Measurements from ENCODE around the gene GIPR. TPM values are rescaled to one million over a fixed set of nuclear protein-coding genes. Genes with fewer than 3 reads are reported as not detected.

GIPR gene
- polyA plus RNA-seq, 1 donor, result 0.85 TPM

GRCh38 chr19:45730368-45731288 lies 62.6 kb downstream of the GIPR start, which contains the start of gene FBXO46:
Gene FBXO46, minus strand, starts transcription at chr19:45730896. Its CDS starts 17,401 bp downstream, at chr19:45713495.
- DNase-seq, result peak; percentile 97

Other genes starting within 250 kb of the GIPR start
- gene ERCC1, start 244.3 kb upstream of the GIPR start, polyA plus RNA-seq (ENCODE audit: insufficient read length), result 73.9 TPM
- gene FOSB, start 200.2 kb upstream of the GIPR start, polyA plus RNA-seq (ENCODE audit: insufficient read length), result 95.9 TPM
- 8.1 TPM for gene RTN2, start 171.2 kb upstream of the GIPR start, polyA plus RNA-seq (ENCODE audit: insufficient read length)
- gene PPM1N, start 169.8 kb upstream of the GIPR start, polyA plus RNA-seq (ENCODE audit: insufficient read length), result 0.27 TPM
- 49.3 TPM for gene VASP, start 160.7 kb upstream of the GIPR start, polyA plus RNA-seq (ENCODE audit: insufficient read length)
- 11.2 TPM for gene OPA3, start 83.4 kb upstream of the GIPR start, polyA plus RNA-seq (ENCODE audit: insufficient read length)
- 5.2 TPM for gene GPR4, start 66.0 kb upstream of the GIPR start, polyA plus RNA-seq (ENCODE audit: insufficient read length)
- 23.0 TPM for gene EML2, start 28.8 kb upstream of the GIPR start, polyA plus RNA-seq (ENCODE audit: insufficient read length)
- 253 TPM for gene SNRPD2, start 23.7 kb downstream of the GIPR start, polyA plus RNA-seq (ENCODE audit: insufficient read length)
- gene QPCTL, start 24.4 kb downstream of the GIPR start, polyA plus RNA-seq (ENCODE audit: insufficient read length), result 9.6 TPM
- 16.3 TPM for gene FBXO46, start 62.7 kb downstream of the GIPR start, polyA plus RNA-seq (ENCODE audit: insufficient read length)
- not detected for gene MEIOSIN, start 65.2 kb downstream of the GIPR start, polyA plus RNA-seq (ENCODE audit: insufficient read length)
- gene SIX5, start 101.0 kb downstream of the GIPR start, polyA plus RNA-seq (ENCODE audit: insufficient read length), result 12.2 TPM
- gene DMPK, start 114.3 kb downstream of the GIPR start, polyA plus RNA-seq (ENCODE audit: insufficient read length), result 71.9 TPM
- gene DMWD, start 124.6 kb downstream of the GIPR start, polyA plus RNA-seq (ENCODE audit: insufficient read length), result 36.6 TPM
- not detected for gene RSPH6A, start 147.1 kb downstream of the GIPR start, polyA plus RNA-seq (ENCODE audit: insufficient read length)
- gene SYMPK, start 194.9 kb downstream of the GIPR start, polyA plus RNA-seq (ENCODE audit: insufficient read length), result 75.1 TPM
- gene FOXA3, start 196.1 kb downstream of the GIPR start, polyA plus RNA-seq (ENCODE audit: insufficient read length), result 0.12 TPM
- 14.5 TPM for gene IRF2BP1, start 217.9 kb downstream of the GIPR start, polyA plus RNA-seq (ENCODE audit: insufficient read length)
- gene MYPOP, start 234.4 kb downstream of the GIPR start, polyA plus RNA-seq (ENCODE audit: insufficient read length), result 4.0 TPM
- gene NANOS2, start 246.6 kb downstream of the GIPR start, polyA plus RNA-seq (ENCODE audit: insufficient read length), result not detected

All from left kidney (tissue), 2 donors.